AG09309 (cell line): ENCODE results near the gene TAOK1.
"Not testable (repeated sequence)": the region's sequence is repeated elsewhere in the genome, so short reads cannot be mapped to it uniquely, and the experiment has no call there.

Experiments used
- DNase-seq: peaks from one replicate; pipeline ENCODE4 v3.0.0-alpha.2; 2010; ENCODE audit warnings: low read depth
- H3K4me3 ChIP-seq: 2 replicates; pipeline ENCODE4 v1.5.1; 2011; ENCODE audit warnings: mild to moderate bottlenecking, low read depth, low read length, moderate library complexity; ENCODE audit not compliant: control insufficient read depth
- TF ChIP-seq, protein P1 (sequence below): IDR thresholded peaks from 2 replicates; pipeline ENCODE4 v1.5.1; 2011; ENCODE audit warnings: mild to moderate bottlenecking, low read depth, low read length, inconsistent platforms; ENCODE audit not compliant: insufficient read depth, control insufficient read depth; ENCODE audit errors: missing control alignments

The TAOK1 gene

DNA sequence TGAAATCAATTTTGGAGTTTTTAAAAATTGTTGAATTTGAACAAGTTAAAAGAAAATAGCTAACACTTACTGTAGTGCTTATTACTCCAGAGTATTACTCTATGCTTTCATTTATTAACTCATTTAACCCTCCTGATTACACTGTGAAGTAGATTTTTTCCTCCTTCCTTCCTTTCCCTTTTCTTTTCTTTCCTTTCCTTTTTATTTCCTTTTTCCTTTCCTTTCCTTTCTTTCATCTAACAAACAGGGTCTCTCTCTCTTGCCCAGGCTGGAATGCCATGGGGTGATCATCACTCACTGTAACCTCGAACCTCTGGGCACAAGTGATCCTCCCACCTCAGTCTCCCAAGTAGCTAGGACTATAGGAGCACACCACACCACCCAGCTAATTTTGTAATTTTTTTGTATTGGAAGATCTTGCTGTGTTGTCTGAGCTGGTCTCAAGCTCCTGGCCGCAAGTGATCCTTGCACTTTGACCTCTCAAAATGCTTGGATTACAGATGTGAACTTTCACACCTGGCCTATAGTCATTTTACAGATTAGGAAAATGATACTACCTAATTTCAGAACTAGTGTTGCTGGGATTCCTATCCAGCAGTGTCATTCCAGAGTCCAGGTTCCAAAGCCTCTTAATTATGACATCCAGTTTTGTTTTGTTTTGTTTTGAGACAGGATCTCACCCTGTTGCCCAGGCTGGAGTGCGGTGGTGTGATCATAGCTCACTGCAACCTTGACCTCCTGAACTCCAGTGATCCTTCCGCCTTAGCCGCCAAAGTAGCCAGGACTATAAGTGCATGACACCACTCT lies 59.9 kb downstream of the TAOK1 start:
- H3K4me3 ChIP-seq = no peak overlapping the region
- TF ChIP-seq, protein P1, sequence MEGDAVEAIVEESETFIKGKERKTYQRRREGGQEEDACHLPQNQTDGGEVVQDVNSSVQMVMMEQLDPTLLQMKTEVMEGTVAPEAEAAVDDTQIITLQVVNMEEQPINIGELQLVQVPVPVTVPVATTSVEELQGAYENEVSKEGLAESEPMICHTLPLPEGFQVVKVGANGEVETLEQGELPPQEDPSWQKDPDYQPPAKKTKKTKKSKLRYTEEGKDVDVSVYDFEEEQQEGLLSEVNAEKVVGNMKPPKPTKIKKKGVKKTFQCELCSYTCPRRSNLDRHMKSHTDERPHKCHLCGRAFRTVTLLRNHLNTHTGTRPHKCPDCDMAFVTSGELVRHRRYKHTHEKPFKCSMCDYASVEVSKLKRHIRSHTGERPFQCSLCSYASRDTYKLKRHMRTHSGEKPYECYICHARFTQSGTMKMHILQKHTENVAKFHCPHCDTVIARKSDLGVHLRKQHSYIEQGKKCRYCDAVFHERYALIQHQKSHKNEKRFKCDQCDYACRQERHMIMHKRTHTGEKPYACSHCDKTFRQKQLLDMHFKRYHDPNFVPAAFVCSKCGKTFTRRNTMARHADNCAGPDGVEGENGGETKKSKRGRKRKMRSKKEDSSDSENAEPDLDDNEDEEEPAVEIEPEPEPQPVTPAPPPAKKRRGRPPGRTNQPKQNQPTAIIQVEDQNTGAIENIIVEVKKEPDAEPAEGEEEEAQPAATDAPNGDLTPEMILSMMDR = no peak
- DNase-seq = no peak

DNA sequence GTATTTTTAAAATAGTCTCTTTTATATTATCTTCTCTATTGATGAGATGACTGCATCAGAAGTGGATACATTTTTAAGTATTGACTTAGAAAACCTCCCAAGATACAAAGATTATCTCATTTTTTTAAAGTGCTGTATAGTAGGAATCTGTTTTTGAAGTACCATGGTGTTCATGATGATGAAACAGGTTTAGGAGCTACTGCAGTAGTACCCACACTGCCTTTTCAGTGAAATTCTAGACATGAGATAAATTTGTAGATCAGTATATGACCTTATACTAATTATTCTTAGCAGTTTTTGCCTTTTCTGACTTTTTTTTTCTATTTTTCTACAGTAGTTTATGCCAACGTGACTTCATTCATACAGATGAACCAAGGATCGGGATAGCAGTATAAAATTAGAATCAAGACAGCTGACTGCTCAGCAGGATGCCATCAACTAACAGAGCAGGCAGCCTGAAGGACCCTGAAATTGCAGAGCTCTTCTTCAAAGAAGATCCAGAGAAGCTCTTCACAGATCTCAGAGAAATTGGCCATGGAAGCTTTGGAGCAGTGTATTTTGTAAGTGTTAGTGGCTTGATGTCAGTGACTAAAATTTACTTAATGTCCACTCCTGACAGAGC lies 61.1 kb downstream of the TAOK1 start:
- no peak for DNase-seq
- TF ChIP-seq, protein P1 = no peak
- H3K4me3 ChIP-seq = no peak overlapping the region

DNA sequence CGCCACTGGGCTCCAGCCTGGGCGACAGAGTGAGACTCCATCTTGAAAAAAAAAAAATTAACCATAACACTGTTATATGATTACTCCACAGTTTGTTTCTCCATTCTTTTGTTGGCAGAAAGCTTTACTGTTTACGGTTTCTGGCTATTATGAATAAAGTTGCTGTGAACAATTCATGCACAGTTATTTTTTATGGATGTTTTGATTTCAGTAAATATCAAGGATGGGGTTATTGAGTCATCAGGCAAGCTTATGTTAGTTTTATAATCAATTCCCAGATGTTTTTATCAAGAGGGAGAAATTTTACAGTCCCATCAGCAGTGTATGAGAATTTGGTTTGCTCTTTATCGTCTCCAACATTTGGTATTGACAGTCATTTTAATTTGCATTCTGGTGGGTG lies 67.9 kb downstream of the TAOK1 start:
- TF ChIP-seq, protein P1 = no peak
- DNase-seq = no peak
- H3K4me3 ChIP-seq = no peak overlapping the region

DNA sequence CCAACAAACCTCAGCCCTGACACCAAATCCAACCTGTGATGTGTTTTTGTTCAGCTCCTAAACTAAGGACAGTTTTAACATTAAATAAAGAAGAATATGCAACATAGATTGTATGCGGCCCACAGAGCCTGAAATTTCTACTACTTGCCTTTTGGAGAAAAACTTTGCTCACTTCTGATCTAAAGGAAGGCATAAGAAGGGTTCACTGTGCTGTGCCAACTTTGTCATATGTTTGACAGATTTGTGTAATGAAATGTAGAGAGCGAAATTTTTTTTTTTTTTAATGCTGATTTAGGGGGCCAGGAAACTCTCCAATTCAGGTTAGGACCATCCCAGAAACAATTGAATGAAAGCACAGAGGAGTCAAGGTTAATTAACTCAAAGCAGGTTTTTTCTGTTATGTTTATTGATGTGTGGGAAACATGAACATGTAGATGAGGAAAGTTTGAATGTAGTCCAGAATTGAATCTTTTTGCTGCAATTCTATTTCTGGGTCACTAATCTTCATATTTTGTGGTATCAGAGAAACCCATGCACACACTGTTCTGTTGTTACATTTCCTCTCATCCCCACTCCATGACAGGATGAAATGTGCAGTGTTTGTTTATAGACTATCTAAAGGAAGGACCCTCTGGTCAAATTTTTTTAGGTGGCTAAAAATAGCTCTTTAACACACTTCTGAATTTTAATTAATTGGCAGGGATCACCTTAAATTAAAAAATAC lies 71.5 kb downstream of the TAOK1 start:
- no peak overlapping the region for H3K4me3 ChIP-seq
- TF ChIP-seq, protein P1 = no peak
- DNase-seq = no peak

DNA sequence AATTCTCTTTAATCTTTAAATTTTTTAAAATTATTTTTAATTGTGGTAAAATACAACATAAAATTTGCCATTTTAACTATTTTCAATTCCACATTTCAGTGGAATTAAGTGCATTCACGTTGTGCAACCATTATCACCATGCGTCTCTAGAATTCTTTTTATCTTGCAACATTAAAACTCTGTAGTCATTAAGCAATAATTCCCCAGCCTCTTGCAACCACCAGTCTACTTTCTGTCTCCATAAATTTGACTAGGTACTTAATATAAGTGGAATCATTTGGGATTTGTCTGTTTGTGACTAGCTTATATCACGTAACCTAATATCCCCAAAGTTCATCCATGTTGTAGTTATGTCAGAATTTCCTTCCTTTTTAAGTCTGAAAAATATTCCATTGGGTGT lies 79.1 kb downstream of the TAOK1 start:
- TF ChIP-seq, protein P1 = no peak
- DNase-seq = no peak
- no peak overlapping the region for H3K4me3 ChIP-seq

DNA sequence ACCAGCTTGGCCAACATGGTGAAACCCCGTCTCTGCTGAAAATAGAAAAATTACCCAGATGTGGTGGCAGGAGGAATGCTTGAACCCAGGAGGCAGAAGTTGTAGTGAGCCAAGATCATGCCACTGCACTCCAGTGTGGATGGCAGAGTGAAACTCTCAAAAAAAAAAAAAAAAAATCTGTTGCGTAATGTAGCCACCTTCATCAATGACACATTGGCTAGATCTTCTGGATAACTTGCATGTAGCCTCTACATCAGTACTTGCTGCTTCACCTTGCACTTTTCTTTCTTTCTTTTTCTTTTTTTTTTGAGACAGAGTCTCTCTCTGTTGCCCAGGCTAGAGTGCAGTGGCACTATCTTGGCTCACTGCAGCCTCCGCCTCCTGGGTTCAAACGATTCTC lies 83.3 kb downstream of the TAOK1 start:
- H3K4me3 ChIP-seq, DNase-seq: not testable (repeated sequence)

DNA sequence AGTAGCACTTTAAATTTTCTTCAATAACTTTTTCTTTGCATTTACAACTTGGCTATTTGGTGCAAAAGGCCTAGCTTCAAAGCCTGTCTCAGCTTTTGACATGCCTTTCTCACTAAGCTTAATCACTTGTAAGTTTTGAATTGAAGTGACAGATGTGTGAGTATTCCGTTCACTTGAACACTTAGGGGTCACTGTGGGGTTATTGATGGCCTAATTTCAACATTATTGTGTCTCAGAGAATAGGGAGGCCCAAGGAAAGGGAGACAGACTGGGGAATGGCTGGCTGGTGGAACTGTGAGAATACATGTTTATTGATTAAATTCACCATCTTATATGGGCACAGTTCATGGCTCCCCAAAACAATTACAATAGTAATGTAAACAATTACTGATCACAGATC lies 84.1 kb downstream of the TAOK1 start:
- H3K4me3 ChIP-seq = no peak overlapping the region
- no peak for DNase-seq
- TF ChIP-seq, protein P1 = no peak
